22Rv1 (cell line): Measurements from ENCODE around the gene CHL1.

Experiments used
- H3K27ac ChIP-seq: fragments of 450-650 bp; 2 replicates; pipeline ENCODE4 v1.5.1; 2017
- ZFX ChIP-seq: fragments of 450-650 bp; IDR thresholded peaks from 2 replicates; pipeline ENCODE4 v1.6.1; 2017; ENCODE audit warnings: antibody characterized with exemption, borderline replicate concordance
- TF ChIP-seq, protein P1 (sequence below): fragments of 450-650 bp; IDR thresholded peaks from 2 replicates; pipeline ENCODE4 v1.5.1; 2017; ENCODE audit warnings: mild to moderate bottlenecking

The CHL1 gene

DNA sequence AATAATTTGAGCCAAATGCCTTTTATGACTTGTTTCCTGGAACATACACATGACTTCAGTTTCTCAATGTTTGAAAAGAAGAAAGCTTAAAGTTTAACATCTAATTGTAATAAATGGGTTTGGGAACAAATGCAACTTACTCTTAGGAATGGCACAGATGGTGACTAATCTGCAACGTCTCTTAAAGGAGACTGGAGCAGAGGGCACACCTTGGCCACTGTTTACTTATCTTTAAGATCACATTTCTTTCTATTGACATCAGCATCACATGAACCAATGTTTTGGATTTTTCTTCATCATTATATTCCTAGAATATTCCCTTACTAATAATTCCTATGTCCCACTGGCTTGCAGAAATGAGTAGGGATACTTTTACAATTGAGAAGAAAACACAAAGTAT is 229.5 kb downstream of the CHL1 start:
- H3K27ac ChIP-seq = no peak overlapping the region
- no peak for TF ChIP-seq ZFX
- TF ChIP-seq, protein P1, sequence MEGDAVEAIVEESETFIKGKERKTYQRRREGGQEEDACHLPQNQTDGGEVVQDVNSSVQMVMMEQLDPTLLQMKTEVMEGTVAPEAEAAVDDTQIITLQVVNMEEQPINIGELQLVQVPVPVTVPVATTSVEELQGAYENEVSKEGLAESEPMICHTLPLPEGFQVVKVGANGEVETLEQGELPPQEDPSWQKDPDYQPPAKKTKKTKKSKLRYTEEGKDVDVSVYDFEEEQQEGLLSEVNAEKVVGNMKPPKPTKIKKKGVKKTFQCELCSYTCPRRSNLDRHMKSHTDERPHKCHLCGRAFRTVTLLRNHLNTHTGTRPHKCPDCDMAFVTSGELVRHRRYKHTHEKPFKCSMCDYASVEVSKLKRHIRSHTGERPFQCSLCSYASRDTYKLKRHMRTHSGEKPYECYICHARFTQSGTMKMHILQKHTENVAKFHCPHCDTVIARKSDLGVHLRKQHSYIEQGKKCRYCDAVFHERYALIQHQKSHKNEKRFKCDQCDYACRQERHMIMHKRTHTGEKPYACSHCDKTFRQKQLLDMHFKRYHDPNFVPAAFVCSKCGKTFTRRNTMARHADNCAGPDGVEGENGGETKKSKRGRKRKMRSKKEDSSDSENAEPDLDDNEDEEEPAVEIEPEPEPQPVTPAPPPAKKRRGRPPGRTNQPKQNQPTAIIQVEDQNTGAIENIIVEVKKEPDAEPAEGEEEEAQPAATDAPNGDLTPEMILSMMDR = no peak

DNA sequence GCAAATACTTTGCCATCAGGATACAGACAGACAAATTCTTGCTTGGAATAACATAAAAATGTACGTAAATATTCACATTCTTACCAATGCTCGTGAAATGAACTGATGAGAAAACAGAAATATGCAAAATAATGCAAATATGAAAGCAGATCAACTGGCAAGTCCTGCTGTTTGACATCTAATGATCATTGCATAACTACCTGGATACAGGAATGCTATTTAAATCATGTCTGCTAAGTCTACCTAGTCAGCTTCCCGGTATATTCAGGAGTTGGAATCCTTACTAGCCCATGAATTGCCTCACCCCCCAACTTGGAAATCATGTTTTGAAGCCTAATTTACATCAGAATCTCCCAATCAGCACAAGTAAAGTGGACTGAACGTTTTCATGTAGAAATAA is 230.6 kb downstream of the CHL1 start:
- no peak overlapping the region for H3K27ac ChIP-seq
- TF ChIP-seq, protein P1 = no peak
- TF ChIP-seq ZFX = no peak

DNA sequence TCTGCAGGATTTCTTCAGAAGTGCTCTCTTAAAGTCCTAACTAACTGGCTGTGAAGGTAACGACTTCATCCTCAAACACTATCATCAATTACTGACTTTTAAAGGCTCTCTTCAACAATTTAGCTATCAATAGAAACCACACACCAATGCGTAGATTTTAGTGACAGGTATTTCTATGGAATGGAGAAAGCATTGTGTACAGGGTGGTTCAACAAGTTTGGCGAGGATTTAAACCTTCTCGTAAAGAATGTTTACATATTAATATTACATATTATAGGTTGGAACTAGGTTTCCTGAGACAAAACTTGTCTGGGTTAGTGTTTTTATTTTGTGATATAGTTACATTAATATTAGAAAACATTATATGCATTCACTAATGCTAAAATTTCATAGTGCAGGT is 233.6 kb downstream of the CHL1 start:
- no peak overlapping the region for H3K27ac ChIP-seq
- no peak for TF ChIP-seq ZFX
- TF ChIP-seq, protein P1 = no peak

DNA sequence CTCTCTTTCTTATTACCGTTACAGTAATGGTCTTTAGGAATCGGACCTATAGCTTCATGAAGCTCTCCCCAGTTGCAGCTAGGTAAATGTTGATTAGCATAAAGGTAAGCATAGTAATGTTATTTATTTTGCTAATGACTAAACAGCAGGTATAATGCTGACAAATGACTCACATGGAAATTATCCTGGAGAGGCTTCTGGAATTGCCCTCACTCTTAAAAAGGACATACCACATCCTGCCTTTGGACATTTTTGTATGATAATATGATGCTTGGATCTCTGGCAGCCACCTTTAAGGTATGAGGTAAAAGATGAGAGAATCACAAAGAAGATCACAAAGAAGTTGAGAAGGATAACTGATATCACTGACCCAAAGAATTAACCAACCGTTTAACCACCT is 238.6 kb downstream of the CHL1 start:
- TF ChIP-seq, protein P1 = no peak
- no peak for TF ChIP-seq ZFX
- no peak overlapping the region for H3K27ac ChIP-seq

DNA sequence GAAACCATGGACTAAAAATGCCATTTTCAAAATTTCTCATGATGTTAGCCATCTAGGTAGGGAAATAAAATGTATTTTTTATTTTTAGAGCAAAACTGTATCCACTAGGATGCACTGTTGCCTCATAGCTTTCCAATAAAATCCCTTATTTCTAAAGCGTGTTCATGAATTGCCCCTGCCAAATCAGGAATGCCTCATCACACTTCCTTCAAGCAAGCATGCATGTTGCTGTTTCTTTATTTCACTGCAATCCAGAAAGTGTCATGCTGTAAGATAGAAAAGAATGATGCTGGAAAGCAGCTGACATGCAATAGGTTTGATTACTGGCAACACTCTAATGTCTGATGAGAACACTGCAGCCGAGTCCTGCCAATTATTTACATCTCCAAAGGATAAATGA is 239.5 kb downstream of the CHL1 start:
- TF ChIP-seq, protein P1 = no peak
- TF ChIP-seq ZFX = no peak
- H3K27ac ChIP-seq = no peak overlapping the region

DNA sequence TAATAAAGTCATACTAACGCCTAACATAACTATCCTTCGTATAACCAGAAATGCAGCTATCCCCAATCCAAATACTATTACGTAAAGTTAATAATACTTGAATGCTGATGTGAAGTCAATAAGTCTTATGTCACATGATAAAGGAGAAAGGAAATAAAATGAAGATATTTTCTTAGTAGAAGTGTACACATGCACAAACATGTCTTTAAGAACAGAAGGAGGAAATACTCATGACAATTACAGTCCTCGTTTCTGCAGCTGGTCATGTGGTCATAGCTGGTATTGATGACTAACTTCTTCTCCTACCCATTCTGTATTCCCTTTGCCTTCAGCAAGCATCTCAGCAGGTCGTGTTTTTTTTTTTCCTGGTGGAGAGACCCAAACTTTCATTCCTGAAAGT is 244.3 kb downstream of the CHL1 start:
- TF ChIP-seq ZFX = no peak
- TF ChIP-seq, protein P1 = no peak
- H3K27ac ChIP-seq = no peak overlapping the region

DNA sequence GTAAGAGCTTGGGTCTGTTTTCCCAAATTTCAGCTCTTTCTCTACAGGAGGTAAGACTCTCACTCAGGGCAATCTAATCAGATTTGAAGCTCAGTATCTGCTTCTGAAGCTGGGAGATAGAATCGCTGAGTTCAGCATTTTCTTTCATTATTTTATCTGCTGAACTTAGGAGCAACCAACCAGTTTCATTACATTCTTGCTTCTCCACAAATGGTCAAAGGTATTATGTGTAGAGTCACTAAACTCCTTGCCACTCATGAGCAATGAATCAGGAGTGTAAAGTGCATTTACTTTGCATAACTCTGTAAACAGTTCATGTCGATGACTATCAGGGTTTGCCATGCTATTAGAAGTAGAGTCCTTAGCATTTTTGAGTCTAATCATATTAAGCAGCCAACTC is 249.4 kb downstream of the CHL1 start:
- no peak for TF ChIP-seq ZFX
- TF ChIP-seq, protein P1 = no peak
- H3K27ac ChIP-seq = no peak overlapping the region
